HL-60/S4 treated with retinoic acid at 250 ng/mL for 4 days and 3 days (cell line): ENCODE results near the gene ZSCAN20.

Source experiments
- in situ Hi-C: fragments of 300-500 bp; cut with MboI; formaldehyde crosslinking; loops from 2 replicates; pipeline ENCODE4 v1.7.0; 2022; ENCODE audit warnings: low sequenced_read_pairs

Gene ZSCAN20

GRCh38 chr1:33472269-33472980 is at the start of gene ZSCAN20:
TSS of gene ZSCAN20 (plus strand) at chr1:33472645. CDS start at chr1:33479289, 6,644 bp downstream.
- in situ Hi-C loops = no loop called here

GRCh38 chr1:33424205-33424604 is 48.2 kb upstream of the ZSCAN20 start:
- in situ Hi-C loops = no loop called here

GRCh38 chr1:33424610-33425009 is 47.8 kb upstream of the ZSCAN20 start:
- in situ Hi-C loops = no loop called here

GRCh38 chr1:33425900-33426299 is 46.5 kb upstream of the ZSCAN20 start:
- in situ Hi-C loops = no loop called here

- in situ Hi-C loops = no loop called here
These were observed 45.5 kb upstream of the ZSCAN20 start for GRCh38 chr1:33426916-33427315.

GRCh38 chr1:33428661-33429060 is 43.8 kb upstream of the ZSCAN20 start:
- in situ Hi-C loops = no loop called here

- in situ Hi-C loops = no loop called here
These were observed 43.1 kb upstream of the ZSCAN20 start for GRCh38 chr1:33429332-33429731.

- in situ Hi-C loops = no loop called here
These were observed 42.4 kb upstream of the ZSCAN20 start for GRCh38 chr1:33429856-33430691.

GRCh38 chr1:33430692-33431593 is 41.5 kb upstream of the ZSCAN20 start, which contains the start of gene PHC2:
TSS of gene PHC2 (minus strand) at chr1:33431095. CDS start at chr1:33375539, 55,556 bp downstream.
- in situ Hi-C loops = no loop called here

GRCh38 chr1:33433509-33434362 is 38.7 kb upstream of the ZSCAN20 start:
- in situ Hi-C loops = no loop called here

GRCh38 chr1:33434363-33434750 is 38.1 kb upstream of the ZSCAN20 start:
- in situ Hi-C loops = no loop called here

GRCh38 chr1:33435096-33435820 is 37.2 kb upstream of the ZSCAN20 start:
- in situ Hi-C loops = no loop called here

- in situ Hi-C loops = no loop called here
These were observed 35.7 kb upstream of the ZSCAN20 start for GRCh38 chr1:33436557-33437285.

- in situ Hi-C loops = no loop called here
These were observed 33.9 kb upstream of the ZSCAN20 start for GRCh38 chr1:33438364-33439160.

GRCh38 chr1:33439662-33440061 is 32.8 kb upstream of the ZSCAN20 start:
- in situ Hi-C loops = no loop called here

GRCh38 chr1:33441088-33441745 is 31.2 kb upstream of the ZSCAN20 start:
- in situ Hi-C loops = no loop called here

- in situ Hi-C loops = no loop called here
These were observed 30.3 kb upstream of the ZSCAN20 start for GRCh38 chr1:33442141-33442540.
